Stimulated activated CD4-positive, alpha-beta T cell treated with anti-CD3 and anti-CD28 coated beads, Interleukin-15, amount 100 ng/mL, for 24 hours (primary cell): ENCODE results near the gene HDLBP.
"Not testable (repeated sequence)": the region's sequence is repeated elsewhere in the genome, so short reads cannot be mapped to it uniquely, and the experiment has no call there.

Source experiments
- DNase-seq: peaks from one replicate; pipeline ENCODE4 v3.0.0-alpha.2; 2020

The HDLBP gene

DNA sequence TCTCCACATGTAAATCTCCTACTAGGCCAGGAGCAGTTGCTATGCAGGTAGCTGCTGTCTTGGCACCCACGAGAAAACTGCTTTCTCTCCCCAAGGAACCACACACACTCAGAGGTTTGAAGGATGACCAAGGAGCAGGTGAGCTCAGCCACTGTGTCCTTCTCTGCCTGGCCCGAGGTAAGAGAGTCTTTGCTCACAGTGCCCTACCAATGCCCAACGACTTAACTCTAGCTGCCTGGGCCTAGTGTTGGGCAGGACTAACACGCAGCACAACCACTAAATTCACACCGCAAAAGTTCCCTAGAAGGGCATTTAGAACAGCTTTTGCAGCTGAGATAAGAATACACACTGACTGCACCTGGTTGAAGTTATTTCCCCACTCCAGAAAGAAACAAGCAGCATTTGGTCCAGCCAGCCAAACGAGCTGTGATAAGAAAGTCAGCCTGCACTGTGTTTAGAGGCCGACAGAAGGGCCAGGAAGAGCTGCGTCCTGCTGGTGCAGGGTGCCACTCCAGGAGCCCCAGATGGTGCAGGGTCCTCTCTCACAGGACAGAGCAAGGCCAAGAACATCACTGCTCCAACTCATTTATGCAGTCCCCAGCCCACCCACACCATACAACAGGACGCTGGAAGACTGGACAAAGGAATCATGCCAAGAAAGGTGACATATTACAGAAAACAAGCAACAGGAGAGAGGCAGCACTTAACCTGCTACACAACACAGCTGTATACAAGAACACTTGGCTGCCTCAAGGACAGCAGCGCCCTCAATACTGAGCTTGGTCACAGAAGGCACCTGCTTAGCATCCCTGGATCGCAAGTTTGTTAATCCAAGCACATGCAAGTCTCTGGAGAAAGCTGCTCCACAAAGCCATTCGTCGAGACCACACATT, 12.5 kb downstream of the HDLBP start:
- no peak for DNase-seq

DNA sequence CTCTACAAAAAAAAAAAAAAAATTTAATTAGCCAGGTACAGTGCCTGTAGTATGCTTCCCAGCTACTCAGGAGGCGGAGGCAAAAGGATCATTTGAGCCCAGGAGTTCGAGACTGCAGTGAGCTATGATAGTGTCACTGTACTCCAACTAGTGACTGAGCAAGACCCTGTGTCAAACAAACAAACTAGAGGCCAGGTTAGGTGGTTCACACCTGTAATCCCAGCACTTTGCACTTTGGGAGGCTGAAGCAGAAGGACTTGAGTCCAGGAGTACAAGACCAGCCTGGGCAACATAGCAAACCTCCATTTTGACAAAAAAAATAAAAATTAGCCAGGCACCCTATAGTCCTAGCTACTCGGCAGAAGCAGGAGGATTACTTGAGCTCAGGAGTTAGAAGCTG, 13.4 kb downstream of the HDLBP start:
- no peak for DNase-seq

DNA sequence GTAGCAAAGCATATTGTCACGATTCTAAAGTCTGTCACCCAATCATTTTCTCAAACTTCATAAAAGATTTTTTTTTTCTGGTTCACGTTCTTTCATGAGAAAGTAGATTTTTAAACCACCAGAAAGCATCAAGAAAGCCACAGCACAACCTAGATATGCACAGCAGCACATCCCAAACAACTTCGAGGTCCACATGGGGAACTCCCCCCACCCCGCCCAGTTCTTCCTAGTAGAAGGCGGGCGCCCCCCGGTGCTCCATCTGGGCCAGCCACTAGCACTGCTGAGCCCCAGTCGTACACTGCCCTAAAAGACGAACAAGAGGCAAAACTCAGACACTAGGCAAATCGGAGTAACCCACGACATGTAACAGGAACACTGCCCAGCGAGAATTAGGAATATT, 15.5 kb downstream of the HDLBP start:
- DNase-seq: peak; percentile 41

DNA sequence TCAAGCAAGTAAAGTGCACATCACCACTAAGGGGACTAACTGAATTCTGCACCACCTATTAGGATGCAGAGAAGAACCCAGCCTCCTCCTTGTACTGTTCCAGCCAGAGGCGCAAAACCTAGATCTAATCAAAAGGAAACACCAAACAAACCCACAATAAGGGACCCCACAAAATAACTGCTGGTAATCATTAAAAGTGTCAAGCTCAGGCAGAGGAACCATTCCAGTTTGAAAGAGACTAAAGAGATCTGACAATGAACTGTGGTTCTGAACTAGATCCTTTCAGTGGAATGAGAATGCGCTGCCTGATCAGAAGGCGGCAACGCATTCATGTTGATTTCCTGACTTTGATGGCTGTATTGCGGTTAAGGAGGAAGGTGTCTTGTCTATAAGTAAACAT, 16.8 kb downstream of the HDLBP start:
- no peak for DNase-seq

DNA sequence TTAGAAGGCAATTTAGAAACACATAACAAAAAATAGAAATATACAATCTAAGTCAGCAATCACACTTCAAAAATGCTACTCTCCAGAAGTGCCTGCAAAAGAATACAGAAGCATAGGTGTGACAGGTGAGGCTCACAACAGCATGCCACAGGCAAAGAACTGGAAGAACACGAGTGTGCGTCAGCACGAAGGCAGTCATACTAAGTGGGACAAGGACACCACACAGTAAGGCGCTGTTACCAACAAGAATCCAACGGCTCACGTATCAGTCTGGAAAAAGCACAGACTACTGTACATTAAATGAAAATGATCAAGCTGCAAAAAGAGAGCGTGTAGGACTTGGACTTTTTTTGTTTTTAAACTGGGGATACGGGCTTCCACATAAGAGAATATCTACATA, 18.7 kb downstream of the HDLBP start:
- DNase-seq: no peak

DNA sequence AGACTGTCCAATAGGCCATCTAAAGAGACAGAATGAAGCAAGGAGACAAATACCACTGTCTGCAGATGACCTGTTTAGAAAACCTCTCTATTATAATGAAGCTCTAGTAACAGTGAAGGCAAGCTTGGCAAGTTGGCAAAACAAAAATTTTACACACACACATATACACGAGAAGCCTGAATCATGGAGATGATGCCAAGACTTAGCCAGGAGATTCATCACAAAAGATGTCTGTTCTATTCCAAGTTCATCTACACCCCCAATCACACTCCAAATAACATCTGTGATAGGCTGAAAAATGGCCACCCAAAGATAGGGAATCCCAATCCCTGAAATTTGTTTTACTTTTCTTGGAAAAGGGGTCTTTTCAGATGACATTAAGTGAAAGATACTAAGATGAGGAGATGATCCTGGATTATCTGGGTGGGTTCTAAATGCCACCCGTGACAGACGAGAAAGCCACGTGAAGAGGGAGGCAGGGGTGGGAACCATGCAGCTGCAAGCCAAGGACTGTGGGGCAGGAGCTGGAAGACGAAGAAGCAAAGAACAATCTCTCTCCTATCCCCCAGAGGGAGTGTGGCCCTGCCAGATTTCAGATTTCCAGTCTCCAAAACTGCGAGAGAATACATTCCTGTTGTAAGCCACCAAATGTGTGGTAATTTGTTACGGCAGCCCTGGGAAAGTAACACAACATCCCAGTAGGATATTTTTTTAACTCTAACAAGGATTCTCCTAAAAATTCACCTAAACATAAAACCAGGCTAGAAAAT, 20.0 kb downstream of the HDLBP start:
- DNase-seq: no peak

DNA sequence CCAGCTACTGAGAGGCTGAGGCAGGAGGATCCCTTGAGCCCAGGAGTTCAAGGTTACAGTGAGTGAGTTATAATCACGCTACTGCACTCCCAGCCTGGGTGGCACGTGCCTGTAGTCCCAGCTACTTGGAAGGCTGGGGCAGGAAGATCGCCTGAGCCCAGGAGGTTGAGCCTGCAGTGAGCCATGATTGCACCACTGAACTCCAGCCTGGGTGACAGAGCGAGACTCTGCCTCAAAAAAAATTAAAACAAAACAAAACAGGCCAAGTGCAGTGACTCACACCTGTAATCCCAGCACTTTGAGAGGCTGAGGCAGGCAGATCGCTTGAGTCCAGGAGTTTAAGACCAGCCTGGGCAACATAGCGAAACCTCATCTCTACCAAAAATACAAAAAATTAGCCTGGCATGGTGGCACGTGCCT, 22.1 kb downstream of the HDLBP start:
- not testable (repeated sequence) for DNase-seq

DNA sequence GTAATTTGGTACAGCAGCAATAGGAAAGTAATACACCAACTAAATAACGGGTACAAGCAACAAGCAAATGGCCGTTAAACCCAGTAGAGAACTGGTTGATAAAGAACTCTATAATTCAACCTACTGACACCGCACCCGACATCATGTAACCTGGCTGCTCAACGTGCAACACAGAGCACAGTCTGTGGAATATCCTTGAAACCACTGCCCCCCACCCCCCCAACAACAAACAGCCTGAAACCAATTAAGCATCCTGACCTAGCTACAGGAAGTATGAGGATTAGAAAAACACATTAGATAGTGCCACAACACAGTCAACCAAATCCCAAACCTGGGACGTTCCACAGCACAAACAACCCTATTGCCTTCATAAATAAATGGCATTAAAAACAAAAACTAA, 23.5 kb downstream of the HDLBP start:
- no peak for DNase-seq

DNA sequence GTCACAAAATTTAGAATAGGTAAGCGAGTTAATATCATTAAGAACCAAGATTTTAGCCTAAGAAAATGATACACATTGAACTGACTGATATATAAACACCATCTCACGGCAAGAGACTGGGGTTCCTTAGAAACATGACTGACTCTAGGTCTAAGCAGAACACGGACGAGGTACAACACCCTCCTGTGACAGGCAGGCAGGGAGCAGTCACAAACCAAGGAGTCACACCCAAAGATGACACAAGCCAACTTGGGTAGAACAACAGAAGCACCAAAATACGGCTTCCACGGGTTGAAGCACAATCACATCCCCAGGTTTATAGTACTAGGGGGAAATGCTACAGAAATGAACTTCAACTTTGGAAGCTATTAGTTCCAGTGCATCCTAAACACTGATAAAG, 24.3 kb downstream of the HDLBP start:
- DNase-seq: no peak

DNA sequence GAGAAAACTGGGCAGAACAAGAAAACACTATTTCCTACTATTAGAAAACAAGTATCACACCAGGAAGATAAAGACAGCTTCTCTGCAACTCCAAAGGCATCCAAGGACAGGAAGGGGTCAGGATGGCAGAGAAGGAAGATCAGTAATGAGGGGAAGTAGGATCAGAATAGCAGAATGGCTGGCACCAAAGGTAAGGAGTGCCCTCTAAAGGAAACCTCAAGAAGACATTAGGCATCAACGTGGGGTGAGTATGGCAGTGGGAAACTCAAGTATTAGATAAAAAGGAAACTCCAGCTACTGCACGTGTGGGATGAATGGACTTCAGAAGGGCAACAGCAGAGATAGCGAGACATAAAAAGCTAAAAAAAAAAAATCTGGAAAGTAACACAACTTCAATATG, 25.9 kb downstream of the HDLBP start:
- DNase-seq: no peak

DNA sequence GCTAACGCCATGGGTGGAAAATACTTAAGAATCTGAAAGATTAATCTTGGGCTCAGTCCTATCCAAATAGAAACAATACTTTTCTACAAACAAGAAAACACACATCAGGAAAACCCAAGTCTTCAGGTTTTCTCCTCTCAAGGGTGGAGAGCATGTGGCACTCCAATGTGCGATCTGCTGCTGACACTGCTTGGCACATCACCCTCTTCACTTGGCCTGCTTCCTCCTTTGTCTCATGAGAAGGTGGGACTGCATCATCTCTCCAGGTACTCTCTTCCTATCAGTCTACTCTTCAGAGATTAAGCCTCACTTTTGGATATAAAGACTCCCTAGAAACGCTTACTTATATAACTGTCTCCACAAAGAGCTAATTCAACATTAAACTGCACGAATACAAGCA, 26.4 kb downstream of the HDLBP start:
- no peak for DNase-seq

GRCh38 chr2:241288324-241288888, 27.1 kb downstream of the HDLBP start:
- DNase-seq: no peak

DNA sequence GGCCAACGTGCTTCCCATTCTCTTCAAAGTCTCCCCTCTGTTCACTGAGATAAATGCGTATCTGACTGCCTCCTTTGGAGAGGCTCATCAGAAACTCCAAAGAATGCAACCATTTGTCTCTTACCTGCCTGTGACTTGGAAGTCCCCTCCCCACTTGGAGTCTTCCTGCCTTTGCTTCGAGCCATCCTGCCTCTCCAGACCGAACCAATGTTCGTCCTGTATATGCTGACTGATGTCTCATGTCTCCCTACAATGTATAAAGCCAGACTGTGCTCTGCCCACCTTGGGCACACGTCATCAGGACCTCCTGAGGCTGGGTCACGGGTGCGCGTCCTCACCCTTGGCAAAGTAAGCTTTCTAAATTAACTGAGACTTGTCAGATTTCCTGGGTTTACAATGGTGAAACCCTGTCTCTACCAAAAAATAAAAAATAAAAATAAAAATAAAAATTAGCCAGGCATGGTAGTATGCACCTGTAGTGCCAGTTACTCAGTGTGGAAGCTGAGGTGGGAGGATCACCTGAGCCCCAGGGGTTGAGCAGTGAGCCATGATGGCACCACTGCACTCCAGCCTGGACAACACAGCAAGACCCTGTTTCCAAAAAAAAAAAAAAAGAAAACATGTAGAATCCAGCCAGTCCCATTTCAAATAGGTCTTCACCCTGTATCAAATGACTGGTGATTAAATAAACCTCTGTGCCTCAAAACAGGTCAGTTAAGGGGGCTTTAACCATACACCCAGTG, 29.0 kb downstream of the HDLBP start:
- no peak for DNase-seq

DNA sequence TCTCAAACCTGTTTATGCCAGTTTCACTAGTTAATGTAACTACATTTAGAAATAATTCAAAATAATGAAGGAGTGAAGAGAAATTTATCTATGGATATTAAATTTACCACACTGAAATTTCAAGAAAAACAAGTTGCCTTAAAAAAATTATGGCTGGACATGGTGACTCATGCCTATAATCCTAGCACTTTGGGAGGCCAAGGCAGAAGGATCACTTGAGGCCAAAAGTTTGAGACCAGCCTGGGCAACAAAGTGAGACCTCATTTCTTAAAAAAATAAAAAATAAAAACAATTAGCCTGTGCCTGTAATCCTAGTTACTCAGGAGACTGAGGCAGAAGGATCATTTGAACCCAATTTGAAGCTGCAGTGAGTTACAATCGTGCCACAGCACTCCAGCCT, 29.9 kb downstream of the HDLBP start:
- DNase-seq: no peak

DNA sequence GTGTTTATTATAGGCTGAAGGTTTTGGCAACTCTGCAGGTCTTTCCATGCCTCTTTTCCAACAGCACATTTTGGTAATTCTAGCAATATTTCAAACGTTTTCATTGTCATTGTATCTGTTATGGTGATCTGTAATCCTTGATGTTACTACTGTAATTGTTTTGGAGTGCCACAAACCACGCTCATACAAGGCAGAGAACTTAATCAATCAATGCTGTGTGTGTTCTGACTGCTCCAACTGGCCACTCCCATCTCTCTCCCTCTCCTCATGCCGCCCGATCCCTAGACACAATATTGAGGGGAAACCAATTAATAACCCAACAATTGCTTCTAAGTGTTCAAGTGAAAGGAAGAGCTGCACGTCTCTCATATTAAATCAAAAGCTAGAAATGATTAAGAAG, 32.9 kb downstream of the HDLBP start:
- DNase-seq: no peak

GRCh38 chr2:241280291-241280690, 35.2 kb downstream of the HDLBP start:
- no peak for DNase-seq

DNA sequence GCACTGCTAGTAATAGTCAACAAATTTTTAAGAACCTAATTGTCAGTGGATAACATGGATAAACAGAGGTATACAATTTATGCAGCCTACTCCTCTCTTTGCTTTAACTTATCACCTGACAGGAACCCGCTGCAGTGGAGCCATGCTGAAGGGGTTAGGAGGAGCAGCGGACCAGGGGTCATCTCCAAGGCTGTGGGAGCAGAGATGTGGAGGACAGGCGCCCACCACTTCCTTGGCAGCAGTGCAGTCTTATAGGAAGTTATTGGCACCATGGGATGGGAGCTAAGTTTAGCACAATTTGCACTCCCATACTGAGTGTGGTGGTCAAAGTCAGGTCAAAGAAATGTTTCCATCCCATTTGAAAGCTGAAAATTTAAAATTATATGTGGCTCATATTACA, 35.6 kb downstream of the HDLBP start:
- DNase-seq: no peak

- DNase-seq: no peak
Observed at GRCh38 chr2:241279413-241279812, 36.1 kb downstream of the HDLBP start.

DNA sequence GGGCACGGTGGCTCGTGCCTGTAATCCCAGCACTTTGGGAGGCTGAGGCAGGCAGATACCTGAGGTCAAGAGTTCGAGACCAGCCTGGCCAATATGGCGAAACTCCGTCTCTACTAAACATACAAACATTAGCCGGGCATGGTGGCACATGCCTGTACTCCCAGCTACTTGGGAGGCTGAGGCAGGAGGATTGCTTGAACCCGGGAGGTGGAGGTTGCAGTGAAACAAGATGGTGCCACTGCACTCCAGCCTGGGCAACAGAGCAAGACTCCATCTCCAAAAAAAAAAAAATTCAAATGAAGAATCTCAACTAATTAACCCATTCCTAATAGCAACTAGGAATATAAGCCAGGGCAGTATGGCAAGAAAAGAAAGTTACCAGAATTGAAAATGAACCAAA, 37.2 kb downstream of the HDLBP start:
- DNase-seq: not testable (repeated sequence)

DNA sequence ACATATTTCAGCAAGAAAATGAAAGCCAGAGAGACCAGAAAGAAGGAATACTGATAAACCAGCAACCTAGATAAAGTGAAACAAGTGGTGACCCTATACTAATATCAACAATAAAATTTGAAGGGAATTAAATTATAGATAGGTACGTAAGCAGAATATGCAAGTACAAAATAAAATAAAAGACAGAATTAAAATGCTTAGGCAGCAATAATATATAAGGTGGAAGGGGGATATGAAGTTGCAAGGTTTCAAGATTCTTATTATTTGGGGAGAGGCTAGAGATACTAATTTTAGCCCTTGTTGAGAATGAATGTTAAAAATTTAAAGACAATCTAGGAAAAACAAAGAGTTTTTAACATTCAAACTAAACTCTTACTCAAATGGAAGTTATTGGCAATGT, 39.6 kb downstream of the HDLBP start:
- no peak for DNase-seq

GRCh38 chr2:241275504-241275903, 40.0 kb downstream of the HDLBP start:
- no peak for DNase-seq

- DNase-seq: no peak
Observed at GRCh38 chr2:241274127-241274526, 41.3 kb downstream of the HDLBP start.
